GM18858 (cell line): ENCODE results near the gene GPR142.

Experiments used
- ATAC-seq: cut with Tn5 transposase; IDR thresholded peaks from one replicate; pipeline ENCODE4 v1.9.1; 2021; ENCODE audit not compliant: unreplicated experiment

GPR142 gene

DNA sequence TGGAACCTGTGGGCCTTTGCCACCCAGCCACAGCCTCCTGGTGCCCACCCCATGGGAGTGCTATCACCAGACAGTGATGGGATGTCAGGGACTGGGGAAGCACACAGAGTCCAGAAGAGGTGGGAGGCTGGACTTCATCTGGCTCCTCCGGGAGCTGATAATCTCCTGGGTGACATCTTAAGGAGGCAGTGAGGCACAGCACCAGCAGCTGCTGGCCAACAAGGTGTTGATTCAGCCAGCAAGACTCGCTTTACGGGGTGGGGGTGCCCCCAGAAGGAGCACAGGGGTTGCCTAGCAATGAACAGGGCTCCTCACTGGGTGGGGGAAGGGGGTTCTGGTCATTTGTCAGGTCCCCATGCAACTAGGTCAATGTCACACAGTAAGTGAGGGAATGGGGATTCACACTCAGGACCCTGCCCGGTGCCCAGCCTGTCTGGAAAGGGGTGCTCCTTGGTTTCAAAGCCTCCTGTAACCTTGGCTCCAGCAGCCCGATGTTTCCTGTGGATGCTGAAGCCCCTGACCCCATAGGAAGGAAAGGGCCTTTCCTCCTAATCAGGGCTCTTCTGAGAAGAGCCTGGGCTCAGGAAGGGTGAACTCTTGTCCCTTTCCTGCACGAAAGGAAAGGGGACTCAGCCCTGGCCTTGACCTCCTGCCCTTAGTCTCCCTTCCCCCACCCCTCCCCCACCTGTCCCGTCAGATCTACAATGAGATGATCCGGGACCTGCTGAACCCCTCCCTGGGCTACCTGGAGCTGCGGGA, 23.6 kb upstream of the GPR142 start:
- no peak for ATAC-seq

DNA sequence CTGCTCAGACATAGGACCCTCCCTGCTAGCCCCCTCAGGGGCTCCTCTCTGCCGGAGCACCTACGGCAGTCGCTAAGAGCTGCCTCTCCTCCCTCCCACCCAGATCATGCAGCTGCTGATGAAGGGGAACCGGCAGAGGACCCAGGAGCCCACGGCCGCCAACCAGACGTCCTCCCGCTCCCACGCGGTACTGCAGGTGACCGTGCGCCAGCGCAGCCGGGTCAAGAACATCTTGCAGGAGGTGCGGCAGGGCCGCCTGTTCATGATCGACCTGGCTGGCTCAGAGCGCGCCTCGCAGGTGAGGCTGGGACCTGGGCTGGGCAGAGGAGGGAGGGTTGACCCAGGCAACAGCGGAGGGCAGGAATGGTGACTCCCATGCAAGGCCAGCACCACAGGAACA, 22.6 kb upstream of the GPR142 start:
- no peak for ATAC-seq

DNA sequence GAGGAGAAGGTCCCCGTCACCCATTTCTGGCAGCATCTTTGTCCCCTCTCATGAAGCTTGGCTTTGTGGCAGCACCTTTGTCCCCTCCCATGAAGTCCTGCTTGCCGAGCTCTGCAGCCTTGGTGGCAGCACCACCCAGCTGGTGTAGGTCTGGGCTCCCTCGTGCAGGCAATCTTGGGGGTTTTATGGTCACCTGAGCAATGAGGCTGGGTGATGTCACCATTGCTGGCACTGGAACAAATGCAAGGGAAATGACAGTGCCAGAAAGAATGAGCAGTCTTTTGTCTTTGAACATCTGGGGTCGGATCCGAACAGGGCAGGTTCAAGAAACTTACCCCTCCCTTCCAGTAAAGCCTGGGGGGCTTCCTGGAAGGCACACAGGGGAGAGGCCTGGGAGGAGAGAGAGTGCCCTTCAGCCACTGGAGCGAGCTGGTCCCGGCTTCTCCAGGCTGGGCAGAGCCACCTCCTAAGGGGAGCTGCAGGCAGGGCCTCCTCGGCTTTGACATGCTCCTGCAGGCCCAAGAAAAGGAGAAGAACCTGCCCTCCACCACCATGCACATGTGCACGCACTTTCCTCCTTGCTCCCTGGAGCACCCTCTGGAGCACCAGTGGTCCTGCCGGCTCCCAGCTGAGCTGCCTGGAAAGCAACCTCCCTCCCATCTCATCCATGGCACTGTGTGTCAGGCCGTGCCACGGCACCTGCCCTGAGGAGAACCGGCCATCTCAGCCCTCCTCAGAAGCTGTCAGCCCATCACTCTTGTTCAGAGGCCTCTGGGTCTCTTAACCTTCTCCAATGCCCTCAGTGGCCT, 21.7 kb upstream of the GPR142 start:
- no peak for ATAC-seq

DNA sequence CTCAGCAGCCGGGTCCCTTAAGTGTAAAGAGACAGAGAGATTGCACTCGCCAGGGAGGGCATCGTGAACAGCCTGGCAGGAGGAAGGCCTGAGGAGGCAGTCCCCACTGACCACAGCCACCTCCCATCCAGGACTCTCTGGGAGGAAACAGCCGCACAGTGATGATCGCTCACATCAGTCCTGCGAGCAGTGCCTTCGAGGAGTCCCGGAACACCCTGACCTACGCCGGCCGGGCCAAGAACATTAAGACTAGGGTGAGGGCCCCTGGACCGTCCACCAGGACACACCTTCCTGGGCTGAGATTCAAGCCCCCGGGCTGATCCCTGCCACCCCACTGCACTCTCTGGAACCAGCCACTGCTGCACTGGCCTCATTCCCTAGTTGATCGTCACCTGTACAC, 19.7 kb upstream of the GPR142 start:
- no peak for ATAC-seq

DNA sequence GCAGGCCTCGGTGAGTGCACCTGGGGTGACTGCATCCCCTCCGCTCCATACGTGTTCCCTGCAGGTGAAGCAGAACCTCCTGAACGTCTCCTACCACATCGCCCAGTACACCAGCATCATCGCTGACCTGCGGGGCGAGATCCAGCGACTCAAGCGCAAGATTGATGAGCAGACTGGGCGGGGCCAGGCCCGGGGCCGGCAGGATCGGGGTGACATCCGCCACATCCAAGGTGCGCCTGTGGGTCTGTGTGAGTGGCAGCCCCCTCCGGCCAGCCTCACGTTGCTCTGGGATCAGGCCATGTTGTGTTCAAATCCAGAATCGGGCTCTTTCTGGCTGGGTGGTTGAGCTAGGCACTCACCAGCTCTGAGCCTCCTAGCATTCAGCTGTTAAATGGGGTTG, 18.2 kb upstream of the GPR142 start:
- ATAC-seq: no peak

DNA sequence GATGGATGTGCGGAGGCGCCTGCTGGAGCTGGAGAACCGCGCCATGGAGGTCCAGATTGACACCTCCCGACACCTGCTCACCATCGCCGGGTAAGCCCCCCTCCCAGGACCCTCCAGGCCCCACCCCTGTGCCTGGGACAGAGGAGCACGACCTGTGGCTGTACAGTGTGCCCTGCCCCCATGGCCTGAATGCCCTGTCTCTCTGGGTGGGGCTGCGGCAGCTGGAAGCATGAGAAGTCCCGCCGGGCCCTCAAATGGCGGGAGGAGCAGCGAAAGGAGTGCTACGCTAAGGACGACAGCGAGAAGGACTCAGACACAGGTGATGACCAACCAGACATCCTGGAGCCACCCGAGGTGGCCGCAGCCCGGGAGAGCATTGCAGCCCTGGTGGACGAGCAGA, 16.8 kb upstream of the GPR142 start:
- no peak for ATAC-seq

DNA sequence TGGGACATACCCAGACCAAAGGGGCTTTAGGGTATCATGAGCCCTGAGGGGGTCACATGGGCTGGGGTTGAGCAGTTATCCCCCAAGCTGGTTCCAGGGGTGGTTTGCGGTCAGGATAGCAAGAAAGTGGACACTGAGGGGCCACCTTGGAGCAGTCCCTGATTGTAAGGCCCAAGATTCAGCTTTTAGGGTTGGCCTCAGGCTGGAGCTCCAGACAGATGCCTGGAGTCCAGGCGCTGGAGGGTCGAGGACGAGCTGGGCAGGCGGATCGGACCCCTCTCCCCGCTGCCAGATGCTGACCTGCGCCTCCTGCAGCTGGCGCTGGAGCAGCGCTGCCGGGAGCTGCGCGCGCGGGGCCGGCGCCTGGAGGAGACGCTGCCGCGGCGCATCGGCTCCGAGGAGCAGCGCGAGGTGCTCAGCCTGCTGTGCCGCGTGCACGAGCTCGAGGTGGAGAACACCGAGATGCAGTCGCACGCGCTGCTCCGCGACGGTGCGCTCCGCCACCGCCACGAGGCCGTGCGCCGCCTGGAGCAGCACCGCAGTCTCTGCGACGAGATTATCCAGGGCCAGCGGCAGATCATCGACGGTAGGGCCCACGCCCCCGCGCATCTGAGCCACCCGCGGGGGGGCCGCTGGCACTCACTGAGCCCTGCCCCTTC, 15.6 kb upstream of the GPR142 start:
- no peak for ATAC-seq

DNA sequence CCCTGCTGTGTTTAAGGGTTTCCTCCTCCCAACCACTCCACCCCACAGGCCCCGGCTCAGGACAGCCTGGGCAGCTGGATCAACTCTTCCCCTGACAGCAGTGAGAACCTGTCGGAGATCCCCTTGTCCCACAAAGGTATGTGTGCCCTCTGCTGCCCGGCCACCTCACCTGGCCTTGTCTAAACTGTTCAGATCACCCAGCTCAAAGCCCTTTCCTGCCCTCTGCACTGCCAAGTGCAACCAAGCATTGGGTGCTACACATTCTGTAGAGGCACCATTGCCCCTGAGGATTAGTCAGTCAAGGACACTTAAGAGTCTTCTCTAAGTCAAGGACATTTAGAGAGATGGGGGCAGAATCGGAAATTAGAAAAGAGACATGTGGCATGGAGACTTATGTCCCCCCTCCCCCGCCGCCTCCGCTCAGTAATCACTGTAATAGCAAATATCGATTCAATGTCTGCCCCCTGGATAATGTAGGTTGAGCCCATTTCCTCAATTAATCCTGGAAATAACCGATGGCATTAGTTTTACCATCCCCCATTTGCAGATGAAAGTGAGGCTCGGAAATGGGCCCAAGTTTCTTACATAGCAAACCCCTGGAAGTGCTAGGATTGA, 13.8 kb upstream of the GPR142 start:
- no peak for ATAC-seq

DNA sequence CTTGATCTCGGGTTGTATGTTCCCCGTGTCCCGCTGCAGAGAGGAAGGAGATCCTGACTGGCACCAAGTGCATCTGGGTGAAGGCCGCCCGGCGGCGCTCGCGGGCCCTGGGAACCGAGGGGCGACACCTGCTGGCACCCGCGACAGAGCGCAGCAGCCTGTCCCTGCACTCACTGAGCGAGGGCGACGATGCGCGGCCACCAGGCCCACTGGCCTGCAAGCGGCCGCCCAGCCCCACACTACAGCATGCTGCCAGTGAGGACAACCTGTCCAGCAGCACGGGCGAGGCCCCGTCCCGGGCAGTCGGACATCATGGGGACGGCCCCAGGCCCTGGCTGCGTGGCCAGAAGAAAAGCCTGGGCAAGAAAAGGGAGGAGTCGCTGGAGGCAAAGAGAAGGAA, 13.2 kb upstream of the GPR142 start:
- ATAC-seq: no peak

DNA sequence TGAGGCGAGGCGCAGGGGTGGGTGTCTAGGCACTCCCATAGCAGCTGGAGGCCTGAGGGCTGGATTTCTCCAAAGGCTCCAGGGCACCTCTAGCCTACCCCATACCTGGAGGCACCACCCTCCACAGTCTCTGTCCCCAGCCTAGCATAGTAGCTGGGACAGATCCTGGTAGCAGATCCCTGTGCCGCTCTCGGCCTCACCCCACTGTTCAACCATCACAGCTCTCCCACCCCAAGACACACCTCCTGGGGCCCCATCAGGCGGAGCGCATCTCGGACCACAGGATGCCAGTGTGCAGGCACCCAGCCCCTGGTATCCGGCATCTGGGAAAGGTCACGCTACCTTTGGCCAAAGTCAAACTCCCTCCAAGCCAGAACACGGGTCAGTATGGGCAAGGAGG, 12.7 kb upstream of the GPR142 start:
- ATAC-seq: no peak

DNA sequence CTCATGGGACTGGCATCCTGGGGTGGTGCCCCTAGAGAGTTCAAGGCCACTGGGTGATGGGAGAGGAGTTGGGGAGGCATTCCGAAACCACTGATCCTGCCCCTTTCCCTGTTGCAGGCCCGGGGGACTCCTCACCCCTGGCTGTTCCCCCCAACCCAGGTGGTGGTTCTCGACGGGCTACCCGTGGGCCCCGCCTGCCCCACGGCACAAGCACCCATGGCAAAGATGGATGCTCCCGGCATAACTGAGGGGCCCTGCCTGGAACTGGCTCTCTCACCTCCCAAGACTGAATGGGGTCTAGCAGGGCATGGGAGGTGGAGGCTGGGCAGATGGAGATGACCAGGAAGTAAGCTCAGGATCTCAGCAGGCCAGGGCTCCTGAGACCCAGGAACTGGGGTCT, 12.2 kb upstream of the GPR142 start:
- ATAC-seq: no peak

DNA sequence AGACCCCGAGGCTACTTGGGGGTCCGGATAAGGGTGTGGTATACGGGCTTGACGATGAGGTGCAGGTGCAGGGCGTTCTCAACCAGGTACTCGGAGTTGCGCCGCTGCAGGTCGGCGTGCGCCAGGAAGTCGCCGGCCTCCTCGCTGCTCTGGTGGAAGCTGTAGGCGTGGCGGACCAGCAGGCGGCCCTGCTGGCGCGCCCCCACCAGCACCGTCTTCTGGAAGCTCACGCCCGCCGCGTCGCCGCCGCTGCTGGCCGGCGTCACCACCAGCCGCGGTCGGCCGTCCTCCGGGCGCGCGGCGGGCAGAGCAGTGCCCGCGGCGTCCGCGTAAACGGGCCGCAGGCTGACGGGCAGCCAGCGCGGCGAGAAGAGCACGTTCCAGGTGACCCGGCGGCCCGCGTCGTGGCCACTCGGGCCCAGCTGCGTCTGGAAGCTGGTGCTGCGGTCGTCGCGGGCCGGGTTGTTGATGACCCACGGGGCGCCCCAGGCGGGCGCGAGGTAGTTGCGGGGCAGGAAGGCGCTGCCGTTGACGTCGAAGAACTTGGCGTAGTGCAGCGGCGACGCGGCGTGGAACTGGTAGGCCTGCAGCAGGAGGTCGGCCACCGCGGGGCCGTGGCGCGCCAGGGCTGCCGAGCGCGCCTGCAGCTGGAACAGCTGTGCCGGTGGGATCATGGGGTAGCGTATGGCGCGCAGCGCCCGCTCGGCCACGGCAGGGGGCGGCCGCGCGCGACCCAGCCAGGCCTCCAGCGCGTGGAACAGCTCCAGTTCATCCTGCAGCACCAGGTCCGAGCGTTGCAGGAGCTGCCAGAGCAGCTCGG, 10.4 kb upstream of the GPR142 start:
- no peak for ATAC-seq

DNA sequence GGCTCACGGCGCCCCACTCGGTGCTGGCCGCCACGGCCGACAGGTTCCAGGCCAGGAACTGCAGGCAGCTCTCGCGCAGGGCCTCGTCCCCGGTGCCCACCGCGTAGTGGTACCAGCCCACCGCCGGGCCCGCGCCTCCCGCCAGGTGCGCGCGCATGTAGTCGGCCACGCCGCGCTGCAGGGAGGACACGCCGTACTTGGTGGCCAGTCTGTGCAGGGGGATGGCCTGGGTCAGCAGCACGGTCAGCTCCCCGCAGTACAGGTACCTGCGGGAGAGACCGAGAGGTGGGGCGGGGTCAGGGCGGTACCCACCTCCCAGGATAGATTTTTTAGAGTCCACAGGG, 9.9 kb upstream of the GPR142 start:
- ATAC-seq: no peak

DNA sequence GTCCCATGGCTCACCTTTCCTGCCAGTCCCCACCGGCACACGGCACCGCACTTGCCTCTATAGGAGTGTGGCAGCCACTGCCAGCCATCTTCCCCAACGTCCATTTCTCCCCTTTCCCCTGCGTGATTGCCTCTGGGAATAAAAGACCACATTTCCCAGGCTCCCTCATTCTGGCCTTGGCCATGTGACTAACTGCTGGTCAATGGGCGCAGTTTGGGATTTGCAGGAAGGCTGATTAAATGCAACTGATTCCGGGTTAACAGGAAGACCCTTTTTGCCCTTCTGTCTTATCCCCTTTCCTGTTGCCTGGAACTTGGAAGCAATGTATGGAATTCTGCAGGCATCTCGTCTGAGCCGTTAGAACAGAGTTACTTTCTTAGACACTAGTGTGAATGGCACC, 8.6 kb upstream of the GPR142 start:
- ATAC-seq: no peak

DNA sequence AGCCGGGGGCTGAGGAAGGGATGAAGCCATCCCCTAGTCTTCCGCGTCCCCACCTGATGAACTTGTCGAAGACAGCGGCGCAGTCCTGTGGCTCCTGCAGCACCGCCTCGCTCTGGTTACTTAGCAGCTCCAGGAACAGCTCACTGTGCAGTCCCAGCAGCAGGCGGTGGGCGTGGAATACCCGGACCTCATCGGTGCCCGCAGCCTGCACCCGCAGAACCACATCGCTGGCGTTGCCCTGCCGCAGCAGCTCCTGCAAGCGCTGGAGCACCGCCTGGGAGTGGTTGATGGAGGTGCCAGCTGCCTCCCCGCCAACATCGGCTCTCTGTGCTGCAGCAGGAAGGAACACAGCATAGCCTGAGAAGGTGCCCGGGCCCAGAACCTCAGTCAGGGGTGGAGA, 7.4 kb upstream of the GPR142 start:
- ATAC-seq: no peak

DNA sequence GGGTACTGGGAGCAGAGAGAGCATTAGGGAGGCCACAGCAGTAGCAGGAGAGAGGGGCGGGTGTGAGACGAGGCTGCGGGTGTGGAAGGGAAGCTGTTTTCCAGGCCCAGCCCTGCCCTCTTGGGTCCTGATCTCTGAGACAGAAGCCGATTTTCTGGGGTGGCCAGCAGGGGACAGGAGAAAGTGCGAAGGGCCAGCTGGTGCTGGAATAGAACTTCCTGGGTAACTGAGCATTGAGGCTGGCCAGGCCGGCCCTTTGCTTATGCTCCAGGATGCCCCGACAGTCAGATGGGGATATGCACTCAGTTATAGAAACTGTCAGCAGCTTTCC, 6.4 kb upstream of the GPR142 start:
- ATAC-seq: no peak

DNA sequence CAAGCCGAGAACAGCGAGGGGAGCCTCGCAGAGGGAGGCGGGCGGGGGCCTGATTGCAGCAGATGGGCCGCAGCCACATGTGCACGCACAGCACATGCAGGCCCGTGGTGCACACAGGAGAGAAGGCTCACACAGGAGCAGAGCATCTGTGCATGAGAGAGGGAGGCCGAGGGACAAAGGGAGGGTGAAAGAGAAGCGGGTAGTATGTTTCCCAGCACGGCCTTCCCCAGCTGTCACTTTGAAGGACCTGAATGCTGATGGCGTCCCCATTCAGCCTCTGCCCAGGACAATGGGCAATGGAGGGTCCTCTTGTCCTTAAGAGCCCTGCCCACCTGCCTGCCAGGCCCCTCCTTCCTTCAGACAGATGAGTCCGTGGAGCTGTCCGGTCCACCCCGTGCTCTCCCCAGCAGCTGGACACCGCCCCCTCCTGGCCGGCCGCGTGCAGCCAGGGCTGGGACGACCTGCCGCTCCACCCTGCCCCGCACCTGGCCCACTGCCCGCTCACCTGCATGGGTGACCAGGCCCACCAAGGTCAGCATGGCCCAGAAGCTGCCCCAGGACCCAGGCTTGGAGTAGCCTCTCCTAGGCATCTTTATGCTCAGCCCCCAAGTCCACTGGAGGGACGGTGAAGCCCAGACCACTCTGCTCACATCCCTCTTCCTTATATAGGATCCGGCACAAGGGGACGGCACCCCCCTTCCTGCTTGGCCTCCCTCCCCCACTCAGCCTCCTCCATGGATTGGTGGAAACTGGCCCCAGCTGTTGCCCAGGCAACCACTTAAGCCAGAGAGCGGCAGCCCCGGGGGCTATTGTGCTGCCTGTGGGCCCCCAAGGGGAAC, 5.9 kb upstream of the GPR142 start, which contains the start of gene BTBD17:
Gene BTBD17, minus strand, starts transcription at position 639 of the 839 bp plus-strand sequence. Its CDS starts 49 bp downstream, at position 590.
- ATAC-seq: no peak

DNA sequence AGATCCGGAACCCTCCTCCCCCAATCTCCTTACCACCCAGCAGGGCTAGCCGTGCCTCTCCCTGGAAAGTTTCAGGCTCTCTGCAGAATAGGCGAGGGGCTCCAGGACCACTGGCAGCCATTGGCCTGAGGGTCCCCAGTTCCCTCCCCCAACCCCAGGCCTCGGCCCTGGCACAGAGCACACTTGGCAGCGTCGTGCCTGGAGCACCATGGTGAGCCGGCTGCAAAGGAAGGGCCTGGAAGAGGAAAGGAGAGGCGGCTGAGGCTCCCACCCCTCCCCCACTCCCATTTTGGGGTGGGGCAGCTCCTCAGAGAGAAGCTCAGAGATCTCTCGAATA, 5.3 kb upstream of the GPR142 start:
- ATAC-seq: no peak

DNA sequence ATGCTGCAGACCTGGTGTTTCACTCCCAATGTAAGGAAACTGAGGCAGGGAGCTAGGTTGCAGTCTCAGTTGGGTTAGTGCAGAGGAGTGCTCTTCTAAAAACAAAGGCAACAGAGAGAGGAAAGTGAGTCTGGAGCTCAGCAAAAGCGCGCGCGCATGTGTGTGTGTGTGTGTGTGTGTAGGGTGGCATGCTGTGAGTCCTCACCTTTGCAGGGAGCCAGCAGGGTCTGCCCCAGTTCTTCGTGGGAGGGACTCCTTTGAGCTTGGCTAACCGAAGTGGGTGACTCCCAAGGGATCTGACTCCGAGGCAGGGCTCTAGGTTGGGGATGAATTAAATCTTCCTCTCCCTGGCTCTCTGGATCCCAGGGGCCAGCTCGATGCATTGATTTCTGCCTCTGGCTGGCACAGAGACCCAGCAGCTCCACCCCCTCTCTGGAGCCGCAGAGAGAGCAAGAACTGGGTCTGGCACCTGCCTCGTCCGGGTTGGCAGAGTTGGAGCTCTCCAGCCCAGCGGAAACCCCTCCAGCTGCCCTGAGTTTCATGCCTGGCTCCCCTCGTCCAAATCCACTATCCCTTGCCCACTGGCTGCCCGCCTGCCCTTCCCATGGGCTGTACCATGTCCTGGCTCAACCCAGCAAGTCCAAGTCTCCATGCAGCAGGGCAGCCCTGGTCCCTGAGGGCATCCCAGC, 4.4 kb upstream of the GPR142 start:
- ATAC-seq: no peak
